ENCODE results near the gene APLP1. TPM values are rescaled to one million over a fixed set of nuclear protein-coding genes. Genes with fewer than 3 reads are reported as not detected.
"Not testable (repeated sequence)": the region's sequence is repeated elsewhere in the genome, so short reads cannot be mapped to it uniquely, and the experiment has no call there.

Gene APLP1
- total RNA-seq, 4 donors from 2014 or later, result 1.6 to 5.6 (median 2.3) TPM

- TF ChIP-seq CTCF (IDR thresholded peaks at IDR 0.05) (no peak), POLR2A (IDR thresholded peaks at IDR 0.05) (no peak)
- intact Hi-C loops (cut with DNase I; ENCODE audit: low total_unique reads), result no loop called here
- no peak for DNase-seq (ENCODE audit: low spot score in 2 of 2)
- 73 to 79% methylated on average over 6 of the region's 6 CpGs for WGBS, 2 donors
- no peak overlapping the region for H3K4me3 ChIP-seq (ENCODE audit: low read depth, poor library complexity, severe bottlenecking)
These were observed 36.9 kb downstream of the APLP1 start for GRCh38 chr19:35905178-35905727.

- intact Hi-C loops (cut with DNase I; ENCODE audit: low total_unique reads), result no loop called here
- H3K4me3 ChIP-seq (ENCODE audit: low read depth, poor library complexity, severe bottlenecking), result peak overlapping the region; percentile 13
- TF ChIP-seq POLR2A (IDR thresholded peaks at IDR 0.05) (no peak), CTCF (IDR thresholded peaks at IDR 0.05) (no peak)
- WGBS, 2 donors, result 55 to 57% methylated on average over 12 of the region's 12 CpGs
- DNase-seq (ENCODE audit: low spot score in 2 of 2), result no peak
These were observed 39.0 kb downstream of the APLP1 start for GRCh38 chr19:35907377-35907745.

GRCh38 chr19:35908010-35908441 lies 39.7 kb downstream of the APLP1 start, which contains the start of gene TYROBP:
TYROBP (minus strand) TSS chr19:35908295; CDS start chr19:35908228, 67 bp downstream.
- intact Hi-C loops (cut with DNase I; ENCODE audit: low total_unique reads), result no loop called here
- H3K4me3 ChIP-seq (ENCODE audit: low read depth, poor library complexity, severe bottlenecking), result peak within 1 kb of the TSS; percentile 13
- WGBS, 2 donors, result 65 to 73% methylated on average over 9 of the region's 9 CpGs
- DNase-seq (ENCODE audit: low spot score in 2 of 2), result peak in 1 of 2 donors; percentile 27
- TF ChIP-seq CTCF (IDR thresholded peaks at IDR 0.05) (no peak), POLR2A (IDR thresholded peaks at IDR 0.05) (no peak)

- intact Hi-C loops (cut with DNase I; ENCODE audit: low total_unique reads), result no loop called here
- H3K4me3 ChIP-seq (ENCODE audit: low read depth, poor library complexity, severe bottlenecking), result no peak overlapping the region
- WGBS, 2 donors, result 64 to 75% methylated on average over 9 to 10 of the region's 10 CpGs
- DNase-seq (ENCODE audit: low spot score in 2 of 2), result peak; percentile 68 to 94
- TF ChIP-seq CTCF (IDR thresholded peaks at IDR 0.05) (no peak), POLR2A (IDR thresholded peaks at IDR 0.05) (no peak)
These were observed 40.8 kb downstream of the APLP1 start for GRCh38 chr19:35908973-35909683.

- TF ChIP-seq CTCF (IDR thresholded peaks at IDR 0.05), result no peak
- no peak overlapping the region for H3K4me3 ChIP-seq (ENCODE audit: low read depth, poor library complexity, severe bottlenecking)
- DNase-seq (ENCODE audit: low spot score in 2 of 2), result no peak
- intact Hi-C loops (cut with DNase I; ENCODE audit: low total_unique reads), result no loop called here
- WGBS, 2 donors, result 73 to 77% methylated on average over 6 of the region's 6 CpGs
These were observed 41.3 kb downstream of the APLP1 start for GRCh38 chr19:35909684-35910035.

- WGBS, 2 donors, result 90% methylated on average over 14 of the region's 14 CpGs
- DNase-seq (ENCODE audit: low spot score in 2 of 2); H3K4me3 ChIP-seq (ENCODE audit: low read depth, poor library complexity, severe bottlenecking); intact Hi-C loops (cut with DNase I; ENCODE audit: low total_unique reads): not testable (repeated sequence)
These were observed 42.0 kb downstream of the APLP1 start for GRCh38 chr19:35910355-35910754.

Data from lower leg skin (tissue), 4 donors.